Hepatocyte (in vitro differentiated cells): Measurements from ENCODE around the gene SEPTIN11. TPM values are rescaled to one million over a fixed set of nuclear protein-coding genes. Genes with fewer than 3 reads are reported as not detected.

ENCODE experiments used
- DNase-seq: peaks from one replicate; pipeline ENCODE4 v3.0.0-alpha.2; 2016; ENCODE audit warnings: low spot score
- H2AFZ ChIP-seq: fragments of 200-600 bp; sonication (generic); 2 replicates; pipeline ENCODE4 v1.6.0; 2016; ENCODE audit warnings: antibody characterized with exemption, mild to moderate bottlenecking
- H3K27ac ChIP-seq: fragments of 200-600 bp; sonication (generic); 2 replicates; pipeline ENCODE4 v1.5.1; 2016; ENCODE audit warnings: mild to moderate bottlenecking
- H3K27me3 ChIP-seq: fragments of 200-600 bp; sonication (generic); 2 replicates; pipeline ENCODE4 v1.6.1; 2016
- H3K36me3 ChIP-seq: fragments of 200-600 bp; sonication (generic); replicated peaks from 2 replicates; pipeline ENCODE4 v1.5.1; 2016; ENCODE audit warnings: low read depth; ENCODE audit not compliant: insufficient read depth
- H3K4me1 ChIP-seq: fragments of 200-600 bp; sonication (generic); 2 replicates; pipeline ENCODE4 v1.5.1; 2016; ENCODE audit warnings: mild to moderate bottlenecking, moderate library complexity; ENCODE audit not compliant: insufficient read depth
- H3K4me2 ChIP-seq: fragments of 200-600 bp; sonication (generic); 2 replicates; pipeline ENCODE4 v1.6.0; 2016
- H3K4me3 ChIP-seq: fragments of 200-600 bp; sonication (generic); 2 replicates; pipeline ENCODE4 v1.5.1; 2016; ENCODE audit warnings: mild to moderate bottlenecking
- H3K79me2 ChIP-seq: fragments of 200-600 bp; sonication (generic); 2 replicates; pipeline ENCODE4 v1.6.0; 2017; ENCODE audit warnings: mild to moderate bottlenecking
- H3K9me2 ChIP-seq: fragments of 200-600 bp; sonication (generic); replicated peaks from 2 replicates; pipeline ENCODE4 v1.6.0; 2017; ENCODE audit warnings: mild to moderate bottlenecking; ENCODE audit not compliant: insufficient read depth
- H3K9me3 ChIP-seq: fragments of 200-600 bp; sonication (generic); 2 replicates; pipeline ENCODE4 v1.5.1; 2016; ENCODE audit warnings: low read depth, mild to moderate bottlenecking
- H4K20me1 ChIP-seq: fragments of 200-600 bp; sonication (generic); 2 replicates; pipeline ENCODE4 v1.6.0; 2016; ENCODE audit warnings: mild to moderate bottlenecking; ENCODE audit not compliant: insufficient read depth, poor library complexity, severe bottlenecking
- CTCF ChIP-seq: fragments of 200-600 bp; sonication (generic); IDR thresholded peaks from 2 replicates; pipeline ENCODE4 v1.5.1; 2016; ENCODE audit warnings: antibody characterized with exemption, mild to moderate bottlenecking; ENCODE audit not compliant: poor library complexity
- EZH2 ChIP-seq: fragments of 200-600 bp; sonication (generic); IDR thresholded peaks from 2 replicates; pipeline ENCODE4 v1.6.1; 2016; ENCODE audit warnings: antibody characterized with exemption, mild to moderate bottlenecking, borderline replicate concordance
- EZH2phosphoT487 ChIP-seq: fragments of 200-600 bp; sonication (generic); IDR thresholded peaks from one replicate; pipeline ENCODE4 v1.6.1; 2018; ENCODE audit warnings: antibody characterized with exemption, mild to moderate bottlenecking, low read depth, moderate library complexity; ENCODE audit not compliant: unreplicated experiment, severe bottlenecking
- WGBS: methylation state at CpG from one replicate; pipeline ENCODE4 v1.1.6; 2016; ENCODE audit warnings: low lambda C conversion rate; ENCODE audit errors: missing lambda C conversion rate; 5-methylcytosine and 5-hydroxymethylcytosine counted together
- polyA plus RNA-seq: library from polyadenylated mRNA; unstranded; fragments of >200 nt; fragmentation: Nextera tagmentation; extraction: Ambion mirVana; gene quantifications from 2 replicates; pipeline ENCODE4 v1.2.1, GENCODE V29; 2016
- total RNA-seq: library from RNA; depleted of rRNA; stranded (reverse); fragments of >200 nt; gene quantifications from 2 replicates; pipeline ENCODE4 v1.2.3, GENCODE V29; 2014

Gene SEPTIN11
- total and polyA plus RNA-seq, 2 experiments from 2014 or later, result 68.3 to 146 TPM

- Histone ChIP-seq H3K4me2 (peak overlapping the region; percentile 92), H3K36me3 (no peaks in the 10 kb centered on the region), H3K4me1 (peaks cover 15% of the 10 kb centered on the region), H3K9me2 (no peaks in the 10 kb centered on the region), H4K20me1 (peaks cover 6% of the 10 kb centered on the region), H3K27ac (no peak overlapping the region), H3K27me3 (no peaks in the 10 kb centered on the region), H3K4me3 (no peak overlapping the region), H3K79me2 (peaks cover 51% of the 10 kb centered on the region), H3K9me3 (no peaks in the 10 kb centered on the region), H2AFZ (no peak overlapping the region)
- no peak for TF ChIP-seq EZH2phosphoT487
- TF ChIP-seq EZH2, result no peak
- no peak for TF ChIP-seq CTCF
- no peak for DNase-seq
- whole genome bisulfite sequencing, result 82% methylated on average over 2 of the region's 2 CpGs
Measured at GRCh38 chr4:76947369-76947768, 2.2 kb upstream of the SEPTIN11 start.

GRCh38 chr4:76948443-76949275 lies 893 bp upstream of the SEPTIN11 start:
- Histone ChIP-seq H3K27me3 (no peaks in the 10 kb centered on the region), H3K36me3 (no peaks in the 10 kb centered on the region), H3K9me2 (no peaks in the 10 kb centered on the region), H4K20me1 (peaks cover 14% of the 10 kb centered on the region), H3K79me2 (peaks cover 64% of the 10 kb centered on the region), H3K27ac (peak overlapping the region; percentile 96), H3K4me3 (peak overlapping the region; percentile 82), H2AFZ (peak overlapping the region; percentile 72), H3K4me1 (peaks cover 23% of the 10 kb centered on the region), H3K4me2 (peak overlapping the region; percentile 92), H3K9me3 (no peaks in the 10 kb centered on the region)
- under 1% methylated on average over 56 of the region's 60 CpGs for WGBS
- TF ChIP-seq EZH2phosphoT487, result no peak
- TF ChIP-seq CTCF, result peak; percentile 33
- TF ChIP-seq EZH2, result no peak
- peak; percentile 86 for DNase-seq

GRCh38 chr4:76950052-76950955 lies 752 bp downstream of the SEPTIN11 start:
- Histone ChIP-seq H3K9me2 (no peaks in the 10 kb centered on the region), H3K27me3 (no peaks in the 10 kb centered on the region), H3K79me2 (peaks cover 80% of the 10 kb centered on the region), H3K4me2 (peak overlapping the region; percentile 92), H3K9me3 (no peaks in the 10 kb centered on the region), H3K36me3 (no peaks in the 10 kb centered on the region), H3K27ac (peak overlapping the region; percentile 96), H2AFZ (peak overlapping the region; percentile 81), H3K4me3 (peak overlapping the region; percentile 82), H4K20me1 (peaks cover 17% of the 10 kb centered on the region), H3K4me1 (peaks cover 23% of the 10 kb centered on the region)
- TF ChIP-seq EZH2phosphoT487, result no peak
- no peak for TF ChIP-seq CTCF
- no peak for TF ChIP-seq EZH2
- WGBS, result under 1% methylated on average over 42 of the region's 69 CpGs
- peak; percentile 65 for DNase-seq
